Measurements from ENCODE around the gene HAPLN2. TPM values are rescaled to one million over a fixed set of nuclear protein-coding genes. Genes with fewer than 3 reads are reported as not detected.

The HAPLN2 gene
- total and polyA plus RNA-seq, 8 donors: 0.33 to 0.37 TPM; not detected in 6

- H3K36me3 ChIP-seq: peaks cover 11 to 56% (median 51%) of the 10 kb centered on the region in 4 donors
- H3K9me3 ChIP-seq: no peaks in the 10 kb centered on the region
- WGBS, 5 donors: 81 to 87% (median 82%) methylated on average over 8 of the region's 8 CpGs
- no peaks in the 10 kb centered on the region for H3K27me3 ChIP-seq
- H3K27ac ChIP-seq: peak overlapping the region in 4 of 5 donors; percentile 1 to 90 (median 54)
- TF ChIP-seq CTCF (IDR thresholded peaks at IDR 0.05) (no peak), POLR2AphosphoS5 (IDR thresholded peaks at IDR 0.05) (no peak), POLR2A (IDR thresholded peaks at IDR 0.05) (no peak), EP300 (IDR thresholded peaks at IDR 0.05) (no peak)
- intact Hi-C loops (cut with DNase I; ENCODE audit: low total_unique reads): no loop called here
- DNase-seq: no peak
- peak overlapping the region in 1 of 4 donors; percentile 79 for H3K4me3 ChIP-seq
- peaks cover 10 to 23% (median 21%) of the 10 kb centered on the region in 4 donors for H3K4me1 ChIP-seq
Measured at GRCh38 chr1:156592910-156593660, 26.1 kb upstream of the HAPLN2 start.

- H3K27ac ChIP-seq: no peak overlapping the region
- TF ChIP-seq POLR2AphosphoS5 (IDR thresholded peaks at IDR 0.05) (no peak), POLR2A (IDR thresholded peaks at IDR 0.05) (no peak), EP300 (IDR thresholded peaks at IDR 0.05) (no peak)
- intact Hi-C loops (cut with DNase I; ENCODE audit: low total_unique reads): no loop called here
- peaks cover 17 to 61% (median 57%) of the 10 kb centered on the region in 4 donors for H3K36me3 ChIP-seq
- no peak for DNase-seq
- H3K4me3 ChIP-seq: no peak overlapping the region
- 83 to 91% (median 89%) methylated on average over 8 of the region's 8 CpGs for WGBS, 5 donors
- no peaks in the 10 kb centered on the region for H3K27me3 ChIP-seq
- no peaks in the 10 kb centered on the region for H3K9me3 ChIP-seq
- H3K4me1 ChIP-seq: peaks cover 10 to 23% (median 21%) of the 10 kb centered on the region in 4 donors
Measured at GRCh38 chr1:156593661-156593989, 25.6 kb upstream of the HAPLN2 start.

GRCh38 chr1:156594190-156594589, 25.0 kb upstream of the HAPLN2 start:
- Histone ChIP-seq H3K27ac (no peak overlapping the region), H3K4me1 (peaks cover 10 to 23% (median 21%) of the 10 kb centered on the region in 4 donors), H3K9me3 (no peaks in the 10 kb centered on the region), H3K36me3 (peaks cover 17 to 67% (median 61%) of the 10 kb centered on the region in 4 donors), H3K4me3 (no peak overlapping the region), H3K27me3 (no peaks in the 10 kb centered on the region)
- no peak for DNase-seq
- TF ChIP-seq EP300 (IDR thresholded peaks at IDR 0.05) (no peak), CTCF (IDR thresholded peaks at IDR 0.05) (no peak), POLR2AphosphoS5 (IDR thresholded peaks at IDR 0.05) (no peak), POLR2A (IDR thresholded peaks at IDR 0.05) (no peak)
- intact Hi-C loops (cut with DNase I; ENCODE audit: low total_unique reads): no loop called here
- 74 to 88% (median 81%) methylated on average over 3 of the region's 3 CpGs for WGBS, 5 donors

DNA sequence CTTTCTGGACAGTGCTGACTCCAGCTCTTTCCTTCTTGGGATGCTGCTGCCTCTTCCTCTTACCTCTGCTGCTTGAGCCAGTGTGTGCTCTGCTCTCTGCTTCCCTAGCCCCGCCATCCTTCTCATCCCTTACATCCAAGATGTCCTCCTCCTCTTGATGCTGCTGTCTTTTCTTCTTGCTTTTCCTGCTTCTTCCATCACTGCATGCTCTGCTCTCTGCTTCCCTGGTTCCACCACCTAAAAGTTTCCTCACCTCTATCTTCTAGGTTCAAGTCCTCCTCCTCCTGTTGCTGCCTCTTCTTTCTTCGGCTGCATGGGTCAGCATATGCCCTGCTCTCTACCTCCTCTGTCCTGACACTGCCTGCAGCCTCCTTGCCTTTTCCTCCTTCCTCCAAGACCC, 24.2 kb upstream of the HAPLN2 start:
- Histone ChIP-seq H3K36me3 (peaks cover 17 to 68% (median 61%) of the 10 kb centered on the region in 4 donors), H3K4me3 (no peak overlapping the region), H3K27ac (no peak overlapping the region), H3K27me3 (no peaks in the 10 kb centered on the region), H3K4me1 (peaks cover 10 to 30% (median 24%) of the 10 kb centered on the region in 4 donors), H3K9me3 (no peaks in the 10 kb centered on the region)
- TF ChIP-seq POLR2A (IDR thresholded peaks at IDR 0.05): no peak
- TF ChIP-seq POLR2AphosphoS5 (IDR thresholded peaks at IDR 0.05): no peak
- TF ChIP-seq CTCF (IDR thresholded peaks at IDR 0.05): no peak
- no peak for TF ChIP-seq EP300 (IDR thresholded peaks at IDR 0.05)
- 80 to 95% (median 87%) methylated on average over 2 of the region's 2 CpGs for WGBS, 5 donors
- DNase-seq: no peak
- intact Hi-C loops (cut with DNase I; ENCODE audit: low total_unique reads): no loop called here

GRCh38 chr1:156596426-156596825, 22.8 kb upstream of the HAPLN2 start:
- 82 to 90% (median 84%) methylated on average over 3 of the region's 3 CpGs for WGBS, 5 donors
- Histone ChIP-seq H3K27ac (no peak overlapping the region), H3K9me3 (no peaks in the 10 kb centered on the region), H3K36me3 (peaks cover 17 to 68% (median 61%) of the 10 kb centered on the region in 4 donors), H3K4me1 (peaks cover 12 to 31% (median 26%) of the 10 kb centered on the region in 4 donors), H3K4me3 (no peak overlapping the region), H3K27me3 (no peaks in the 10 kb centered on the region)
- intact Hi-C loops (cut with DNase I; ENCODE audit: low total_unique reads): no loop called here
- TF ChIP-seq CTCF (IDR thresholded peaks at IDR 0.05) (no peak), POLR2AphosphoS5 (IDR thresholded peaks at IDR 0.05) (no peak), POLR2A (IDR thresholded peaks at IDR 0.05) (no peak), EP300 (IDR thresholded peaks at IDR 0.05) (no peak)
- no peak for DNase-seq

All from stomach (tissue), 9 donors.